ENCODE results near the gene BCOR.

The BCOR gene

GRCh38 chrX:40097504-40098263 is at the start of gene BCOR:
BCOR (minus strand) TSS chrX:40097958; CDS start chrX:40077929, 20,029 bp downstream.
- TF ChIP-seq, protein P1, sequence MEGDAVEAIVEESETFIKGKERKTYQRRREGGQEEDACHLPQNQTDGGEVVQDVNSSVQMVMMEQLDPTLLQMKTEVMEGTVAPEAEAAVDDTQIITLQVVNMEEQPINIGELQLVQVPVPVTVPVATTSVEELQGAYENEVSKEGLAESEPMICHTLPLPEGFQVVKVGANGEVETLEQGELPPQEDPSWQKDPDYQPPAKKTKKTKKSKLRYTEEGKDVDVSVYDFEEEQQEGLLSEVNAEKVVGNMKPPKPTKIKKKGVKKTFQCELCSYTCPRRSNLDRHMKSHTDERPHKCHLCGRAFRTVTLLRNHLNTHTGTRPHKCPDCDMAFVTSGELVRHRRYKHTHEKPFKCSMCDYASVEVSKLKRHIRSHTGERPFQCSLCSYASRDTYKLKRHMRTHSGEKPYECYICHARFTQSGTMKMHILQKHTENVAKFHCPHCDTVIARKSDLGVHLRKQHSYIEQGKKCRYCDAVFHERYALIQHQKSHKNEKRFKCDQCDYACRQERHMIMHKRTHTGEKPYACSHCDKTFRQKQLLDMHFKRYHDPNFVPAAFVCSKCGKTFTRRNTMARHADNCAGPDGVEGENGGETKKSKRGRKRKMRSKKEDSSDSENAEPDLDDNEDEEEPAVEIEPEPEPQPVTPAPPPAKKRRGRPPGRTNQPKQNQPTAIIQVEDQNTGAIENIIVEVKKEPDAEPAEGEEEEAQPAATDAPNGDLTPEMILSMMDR (IDR thresholded peaks at IDR 0.05; ENCODE audit: unreplicated experiment in 3 of 3): no peak
- peak within 1 kb of the TSS; percentile 73 to 95 (median 88) for H3K27ac Mint-ChIP-seq
- H3K36me3 Mint-ChIP-seq (ENCODE audit: low read depth): no peaks in the 10 kb centered on the region
- H3K9me3 Mint-ChIP-seq: peaks cover 7% of the 10 kb centered on the region
- peak within 1 kb of the TSS; percentile 86 to 96 (median 91) for H3K4me3 Mint-ChIP-seq
- H3K27me3 Mint-ChIP-seq (ENCODE audit: low read depth): peaks cover 5% of the 10 kb centered on the region
- H3K4me1 Mint-ChIP-seq: peaks cover 36% of the 10 kb centered on the region

GRCh38 chrX:40147126-40147952 is 49.6 kb upstream of the BCOR start:
- H3K27ac Mint-ChIP-seq: peak overlapping the region; percentile 14 to 64 (median 55)
- H3K4me3 Mint-ChIP-seq: peak overlapping the region; percentile 73 to 82 (median 79)
- H3K9me3 Mint-ChIP-seq: peaks cover 2% of the 10 kb centered on the region
- TF ChIP-seq, protein P1 (IDR thresholded peaks at IDR 0.05; ENCODE audit: unreplicated experiment in 3 of 3): no peak
- peaks cover 5% of the 10 kb centered on the region for H3K36me3 Mint-ChIP-seq (ENCODE audit: low read depth)
- H3K4me1 Mint-ChIP-seq: peaks cover 57% of the 10 kb centered on the region
- H3K27me3 Mint-ChIP-seq (ENCODE audit: low read depth): peaks cover 19% of the 10 kb centered on the region

- Mint-ChIP-seq H3K36me3 (ENCODE audit: low read depth) (peaks cover 5% of the 10 kb centered on the region), H3K4me1 (peaks cover 65% of the 10 kb centered on the region), H3K27ac (peak overlapping the region; percentile 14 to 64 (median 55)), H3K4me3 (peak overlapping the region; percentile 73 to 82 (median 79)), H3K9me3 (peaks cover 2% of the 10 kb centered on the region), H3K27me3 (ENCODE audit: low read depth) (peaks cover 19% of the 10 kb centered on the region)
- TF ChIP-seq, protein P1 (IDR thresholded peaks at IDR 0.05; ENCODE audit: unreplicated experiment in 3 of 3): no peak
Observed at GRCh38 chrX:40146262-40147125, 48.7 kb upstream of the BCOR start.

DNA sequence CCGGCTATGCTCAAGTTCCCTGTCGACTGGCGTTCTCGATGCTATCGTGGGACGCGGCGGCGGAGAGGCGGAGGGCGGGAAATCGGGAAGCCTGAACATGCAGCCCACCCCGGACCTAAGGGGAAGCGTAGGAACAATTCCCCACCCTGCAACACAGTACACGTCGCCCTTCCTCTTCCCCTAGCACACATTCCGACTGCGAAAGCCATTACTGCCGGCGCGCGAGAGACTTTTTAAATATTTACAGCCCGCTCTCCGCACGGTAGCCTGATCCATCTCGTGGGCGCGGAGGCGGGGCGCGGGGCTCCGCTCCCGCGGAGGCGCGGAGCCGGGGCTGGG is 48.1 kb upstream of the BCOR start:
- peaks cover 2% of the 10 kb centered on the region for H3K9me3 Mint-ChIP-seq
- H3K36me3 Mint-ChIP-seq (ENCODE audit: low read depth): peaks cover 5% of the 10 kb centered on the region
- H3K27me3 Mint-ChIP-seq (ENCODE audit: low read depth): peaks cover 23% of the 10 kb centered on the region
- H3K4me1 Mint-ChIP-seq: peaks cover 70% of the 10 kb centered on the region
- H3K4me3 Mint-ChIP-seq: peak overlapping the region; percentile 78 to 83 (median 83)
- peak overlapping the region in 2 of 3 experiments; percentile 53 to 75 for H3K27ac Mint-ChIP-seq
- TF ChIP-seq, protein P1 (IDR thresholded peaks at IDR 0.05; ENCODE audit: unreplicated experiment in 3 of 3): no peak

DNA sequence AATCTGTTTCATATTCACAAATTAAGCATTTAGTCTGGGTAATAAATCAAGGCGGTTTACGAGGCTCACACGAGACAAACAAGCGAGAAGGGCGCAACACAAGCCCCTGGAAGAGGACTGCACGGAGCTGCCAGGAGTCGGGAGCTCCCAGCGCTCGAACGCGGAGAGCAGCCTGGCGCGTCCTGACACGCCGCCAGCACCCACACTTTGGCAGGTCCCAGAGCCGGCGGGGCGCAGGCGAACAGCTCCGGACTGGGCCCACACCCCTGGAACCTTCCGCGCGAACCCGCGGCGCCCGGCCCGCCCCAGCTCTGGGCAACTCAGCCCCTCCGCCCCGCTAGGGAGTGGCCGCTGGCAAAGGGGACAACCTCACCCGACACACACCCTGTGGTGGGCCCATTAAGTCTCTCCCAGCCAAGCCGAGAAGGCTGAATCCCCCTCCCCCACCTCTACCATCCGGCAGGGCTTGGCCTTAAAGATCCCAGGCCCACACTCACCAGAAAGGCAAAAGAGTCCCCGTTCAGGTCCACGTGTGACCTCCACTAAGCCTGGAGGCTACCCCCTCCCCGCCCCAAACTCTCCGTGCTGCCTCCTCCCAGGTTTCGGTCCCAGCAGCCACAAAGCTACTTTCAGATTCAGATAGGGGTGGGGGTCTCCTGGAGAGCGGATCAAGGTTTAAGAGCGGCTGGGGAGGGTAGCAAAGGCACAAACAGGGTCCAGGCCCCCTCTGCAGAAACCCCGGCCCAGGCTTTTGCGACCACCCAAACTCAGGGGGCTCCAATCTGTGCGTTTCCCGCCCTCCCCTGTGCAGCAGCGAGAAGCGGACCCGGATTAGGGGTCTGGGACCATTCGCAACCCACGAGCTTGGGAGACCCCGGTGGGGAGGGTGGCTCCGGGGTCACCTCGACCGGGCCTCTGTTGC is 47.5 kb upstream of the BCOR start:
- Mint-ChIP-seq H3K36me3 (ENCODE audit: low read depth) (peaks cover 5% of the 10 kb centered on the region), H3K9me3 (peaks cover 2% of the 10 kb centered on the region), H3K4me1 (peaks cover 70% of the 10 kb centered on the region), H3K27me3 (ENCODE audit: low read depth) (peaks cover 20% of the 10 kb centered on the region), H3K27ac (peak overlapping the region; percentile 2 to 48 (median 33)), H3K4me3 (peak overlapping the region; percentile 78 to 83 (median 83))
- TF ChIP-seq, protein P1 (IDR thresholded peaks at IDR 0.05; ENCODE audit: unreplicated experiment in 3 of 3): no peak

Measured in nephron (organoid).